Neural cell (in vitro differentiated cells): ENCODE measurements around the gene DHRS3.

ENCODE experiments used
- POLR2AphosphoS5 ChIP-seq: IDR thresholded peaks from 2 replicates; pipeline ENCODE4 v1.6.1; 2012
- TF ChIP-seq, protein P1 (sequence below): fragments of 450-650 bp; IDR thresholded peaks from 2 replicates; pipeline ENCODE4 v1.5.1; 2014; ENCODE audit warnings: antibody characterized with exemption, mild to moderate bottlenecking, moderate library complexity; ENCODE audit not compliant: poor library complexity, severe bottlenecking

DNA sequence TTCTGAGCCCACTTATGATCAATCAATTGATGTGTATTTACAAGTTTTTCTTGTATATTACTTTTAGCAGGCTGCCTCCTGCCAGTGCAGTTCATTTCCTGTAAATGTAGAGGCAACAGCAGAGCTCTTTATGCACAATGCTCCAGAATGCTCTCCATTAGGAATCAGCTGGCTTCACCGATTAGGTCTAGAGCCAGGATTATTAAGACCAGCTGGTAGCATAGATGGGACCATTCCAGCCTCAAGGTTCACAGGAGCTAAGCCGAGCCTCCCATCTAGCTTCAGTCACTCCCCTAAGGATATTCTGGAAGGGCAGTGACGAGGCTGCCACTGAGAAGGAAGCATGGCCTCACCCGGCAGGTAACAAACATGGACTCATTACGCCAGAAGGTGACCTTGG is 36.8 kb downstream of the DHRS3 start:
- TF ChIP-seq POLR2AphosphoS5, result no peak
- TF ChIP-seq, protein P1, sequence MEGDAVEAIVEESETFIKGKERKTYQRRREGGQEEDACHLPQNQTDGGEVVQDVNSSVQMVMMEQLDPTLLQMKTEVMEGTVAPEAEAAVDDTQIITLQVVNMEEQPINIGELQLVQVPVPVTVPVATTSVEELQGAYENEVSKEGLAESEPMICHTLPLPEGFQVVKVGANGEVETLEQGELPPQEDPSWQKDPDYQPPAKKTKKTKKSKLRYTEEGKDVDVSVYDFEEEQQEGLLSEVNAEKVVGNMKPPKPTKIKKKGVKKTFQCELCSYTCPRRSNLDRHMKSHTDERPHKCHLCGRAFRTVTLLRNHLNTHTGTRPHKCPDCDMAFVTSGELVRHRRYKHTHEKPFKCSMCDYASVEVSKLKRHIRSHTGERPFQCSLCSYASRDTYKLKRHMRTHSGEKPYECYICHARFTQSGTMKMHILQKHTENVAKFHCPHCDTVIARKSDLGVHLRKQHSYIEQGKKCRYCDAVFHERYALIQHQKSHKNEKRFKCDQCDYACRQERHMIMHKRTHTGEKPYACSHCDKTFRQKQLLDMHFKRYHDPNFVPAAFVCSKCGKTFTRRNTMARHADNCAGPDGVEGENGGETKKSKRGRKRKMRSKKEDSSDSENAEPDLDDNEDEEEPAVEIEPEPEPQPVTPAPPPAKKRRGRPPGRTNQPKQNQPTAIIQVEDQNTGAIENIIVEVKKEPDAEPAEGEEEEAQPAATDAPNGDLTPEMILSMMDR, result no peak
